ENCODE measurements around the gene PBRM1. TPM values are rescaled to one million over a fixed set of nuclear protein-coding genes. Genes with fewer than 3 reads are reported as not detected.

The PBRM1 gene
- total and polyA plus RNA-seq, 2 donors (not counting 1 experiment from before 2014, with no cell fraction given): 37.2 to 97.3 TPM

DNA sequence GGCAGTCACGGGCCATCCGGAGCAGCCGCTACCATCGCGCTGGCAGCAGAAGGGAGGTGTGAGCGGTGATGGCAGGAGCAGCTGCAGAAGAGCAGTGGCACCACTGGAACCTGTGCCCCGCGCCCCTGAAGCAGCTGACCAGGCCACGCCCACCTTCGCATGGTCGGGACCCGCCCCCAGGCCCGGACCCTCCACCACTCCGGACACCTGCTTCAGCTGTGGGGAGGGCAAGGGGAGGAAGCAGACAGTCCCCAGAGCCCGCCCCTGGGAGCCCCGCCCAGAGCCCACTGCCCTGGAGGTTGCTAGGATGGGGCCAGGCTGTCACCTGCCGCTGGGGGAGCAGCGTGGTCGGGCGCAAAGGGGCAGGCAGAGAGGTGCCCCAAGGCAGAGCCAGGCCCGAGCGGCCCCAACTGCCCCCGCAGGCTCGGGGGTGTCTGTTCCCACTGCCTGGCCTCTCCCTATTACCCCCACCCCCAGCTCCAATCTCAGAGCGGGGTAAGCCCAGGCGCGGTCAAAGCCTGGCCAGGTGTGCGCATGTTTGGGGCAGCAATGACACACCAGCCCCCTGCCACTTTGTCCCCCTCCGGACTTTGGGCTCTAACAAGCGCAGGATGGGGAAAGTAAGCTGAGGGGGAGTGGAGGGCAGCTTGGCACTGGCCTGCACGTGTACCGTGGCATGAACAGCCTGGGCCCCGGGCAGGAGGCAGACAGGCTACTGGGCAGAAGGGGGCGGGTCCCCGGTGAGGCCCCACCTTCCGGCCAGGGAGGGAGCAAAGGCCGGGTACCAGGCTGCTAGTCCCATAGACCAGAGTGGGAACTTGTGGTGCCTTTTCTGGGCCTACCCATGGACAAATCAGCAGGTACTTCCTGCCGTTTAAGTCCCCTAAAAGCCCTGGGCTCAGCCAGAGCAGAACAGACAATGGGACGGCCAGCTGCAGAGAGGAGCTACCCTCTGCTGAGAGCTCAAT is 28.9 kb upstream of the PBRM1 start:
- Histone ChIP-seq H3K9ac (ENCODE audit: insufficient read depth, low read length) (no peak overlapping the region), H3K4me1 (ENCODE audit: control insufficient read depth, extremely low read depth, insufficient read depth, low read length) (no peaks in the 10 kb centered on the region), H4K20me1 (ENCODE audit: control insufficient read depth, extremely low read depth, insufficient read depth, low read length) (no peaks in the 10 kb centered on the region), H2AFZ (ENCODE audit: low read length) (no peak overlapping the region), H3K27me3 (ENCODE audit: control insufficient read depth, insufficient read depth, low read length) (no peaks in the 10 kb centered on the region), H3K27ac (ENCODE audit: insufficient read depth, low read length) (no peak overlapping the region), H3K36me3 (ENCODE audit: control insufficient read depth, insufficient read depth, low read length) (no peaks in the 10 kb centered on the region), H3K4me3 (replicated peaks in 1 of 4; ENCODE audit: control extremely low read depth in 1 of 4, insufficient read depth in 1 of 4, low read depth in 3 of 4, low read length in 4 of 4) (no peak overlapping the region), H3K79me2 (ENCODE audit: control insufficient read depth, insufficient read depth, low read length) (no peaks in the 10 kb centered on the region), H3K9me3 (ENCODE audit: control insufficient read depth, insufficient read depth, low read depth, low read length) (no peaks in the 10 kb centered on the region), H3K4me2 (ENCODE audit: extremely low read depth, insufficient read depth, low read length) (no peak overlapping the region)
- no peak for DNase-seq (ENCODE audit: low read depth in 2 of 2)
- no peak for TF ChIP-seq EZH2 (IDR thresholded peaks at IDR 0.05; ENCODE audit: low read length, missing control alignments)
- TF ChIP-seq, protein P1, sequence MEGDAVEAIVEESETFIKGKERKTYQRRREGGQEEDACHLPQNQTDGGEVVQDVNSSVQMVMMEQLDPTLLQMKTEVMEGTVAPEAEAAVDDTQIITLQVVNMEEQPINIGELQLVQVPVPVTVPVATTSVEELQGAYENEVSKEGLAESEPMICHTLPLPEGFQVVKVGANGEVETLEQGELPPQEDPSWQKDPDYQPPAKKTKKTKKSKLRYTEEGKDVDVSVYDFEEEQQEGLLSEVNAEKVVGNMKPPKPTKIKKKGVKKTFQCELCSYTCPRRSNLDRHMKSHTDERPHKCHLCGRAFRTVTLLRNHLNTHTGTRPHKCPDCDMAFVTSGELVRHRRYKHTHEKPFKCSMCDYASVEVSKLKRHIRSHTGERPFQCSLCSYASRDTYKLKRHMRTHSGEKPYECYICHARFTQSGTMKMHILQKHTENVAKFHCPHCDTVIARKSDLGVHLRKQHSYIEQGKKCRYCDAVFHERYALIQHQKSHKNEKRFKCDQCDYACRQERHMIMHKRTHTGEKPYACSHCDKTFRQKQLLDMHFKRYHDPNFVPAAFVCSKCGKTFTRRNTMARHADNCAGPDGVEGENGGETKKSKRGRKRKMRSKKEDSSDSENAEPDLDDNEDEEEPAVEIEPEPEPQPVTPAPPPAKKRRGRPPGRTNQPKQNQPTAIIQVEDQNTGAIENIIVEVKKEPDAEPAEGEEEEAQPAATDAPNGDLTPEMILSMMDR (conservative IDR thresholded peaks at IDR 0.05 in 1 of 2, IDR thresholded peaks at IDR 0.05 in 1 of 2; ENCODE audit: low read depth in 1 of 2, low read length in 2 of 2): no peak

DNA sequence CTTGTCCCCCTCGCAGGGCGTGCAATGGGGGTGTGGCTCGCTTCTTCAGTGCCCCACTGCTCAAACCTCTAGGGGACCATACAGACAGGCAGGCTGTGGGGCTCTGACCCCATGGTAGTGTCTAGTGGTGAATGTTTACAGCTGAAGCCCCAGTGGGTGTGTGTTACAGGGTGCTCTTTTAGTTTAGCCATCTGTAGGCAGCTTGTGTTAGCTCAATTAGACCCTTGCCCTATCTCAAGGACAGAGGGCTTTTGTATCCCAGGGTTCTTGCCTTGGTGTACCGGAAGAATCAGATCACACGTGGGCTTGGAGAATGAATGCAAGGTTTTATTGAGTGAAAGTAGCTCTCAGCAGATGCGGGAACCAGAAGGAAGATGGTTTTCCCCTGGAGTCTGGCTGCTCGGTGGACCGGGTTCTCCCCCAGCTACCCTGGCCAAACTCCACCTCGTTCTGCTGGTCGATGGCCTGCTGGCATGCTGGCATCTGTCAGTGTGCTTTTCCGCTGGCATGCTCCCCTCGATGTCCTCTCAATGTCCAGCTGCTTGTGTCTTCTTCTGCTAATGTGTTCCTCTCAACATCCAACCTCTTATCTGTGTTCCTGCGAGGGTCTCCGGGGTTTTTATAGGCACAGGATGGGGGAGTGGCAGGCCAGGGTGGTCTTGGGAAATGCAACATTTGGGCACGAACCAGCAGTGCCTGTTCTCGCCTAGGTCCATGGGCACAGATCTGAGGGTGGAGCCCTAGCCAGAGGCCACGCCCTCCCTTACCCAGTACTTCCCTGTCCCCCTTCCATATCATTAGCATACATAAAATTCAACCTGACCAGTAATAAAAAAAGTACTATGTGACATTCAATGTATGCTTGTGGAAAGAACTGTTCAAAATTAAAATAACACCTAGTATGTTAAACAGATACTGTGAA is 26.8 kb upstream of the PBRM1 start:
- Histone ChIP-seq H3K4me2 (ENCODE audit: extremely low read depth, insufficient read depth, low read length) (no peak overlapping the region), H3K79me2 (ENCODE audit: control insufficient read depth, insufficient read depth, low read length) (peaks cover 4% of the 10 kb centered on the region), H3K27me3 (ENCODE audit: control insufficient read depth, insufficient read depth, low read length) (no peaks in the 10 kb centered on the region), H3K27ac (ENCODE audit: insufficient read depth, low read length) (no peak overlapping the region), H3K4me3 (replicated peaks in 1 of 4; ENCODE audit: control extremely low read depth in 1 of 4, insufficient read depth in 1 of 4, low read depth in 3 of 4, low read length in 4 of 4) (no peak overlapping the region), H3K4me1 (ENCODE audit: control insufficient read depth, extremely low read depth, insufficient read depth, low read length) (no peaks in the 10 kb centered on the region), H4K20me1 (ENCODE audit: control insufficient read depth, extremely low read depth, insufficient read depth, low read length) (no peaks in the 10 kb centered on the region), H3K36me3 (ENCODE audit: control insufficient read depth, insufficient read depth, low read length) (no peaks in the 10 kb centered on the region), H3K9me3 (ENCODE audit: control insufficient read depth, insufficient read depth, low read depth, low read length) (no peaks in the 10 kb centered on the region), H2AFZ (ENCODE audit: low read length) (no peak overlapping the region), H3K9ac (ENCODE audit: insufficient read depth, low read length) (no peak overlapping the region)
- no peak for DNase-seq (ENCODE audit: low read depth in 2 of 2)
- TF ChIP-seq, protein P1 (conservative IDR thresholded peaks at IDR 0.05 in 1 of 2, IDR thresholded peaks at IDR 0.05 in 1 of 2; ENCODE audit: low read depth in 1 of 2, low read length in 2 of 2): no peak
- TF ChIP-seq EZH2 (IDR thresholded peaks at IDR 0.05; ENCODE audit: low read length, missing control alignments): no peak

DNA sequence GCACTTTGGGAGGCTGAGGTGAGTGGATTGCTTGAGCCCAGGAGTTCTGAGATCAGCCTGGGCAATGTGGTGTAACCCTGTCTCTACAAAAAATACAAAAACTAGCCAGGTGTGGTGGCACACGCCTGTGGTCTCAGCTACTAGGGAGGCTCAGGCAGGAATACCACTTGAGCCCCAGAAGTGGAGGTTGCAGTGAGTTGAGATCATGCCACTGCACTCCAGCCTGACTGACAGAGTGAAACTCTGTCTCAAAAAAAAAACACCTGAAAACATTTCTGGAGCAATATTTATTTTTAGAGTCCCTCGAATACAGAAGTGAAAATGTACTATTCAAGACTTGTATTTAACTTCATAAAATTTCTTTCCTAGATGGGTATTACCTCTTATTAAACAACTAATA is 24.8 kb upstream of the PBRM1 start:
- TF ChIP-seq EZH2 (IDR thresholded peaks at IDR 0.05; ENCODE audit: low read length, missing control alignments): no peak
- TF ChIP-seq, protein P1 (conservative IDR thresholded peaks at IDR 0.05 in 1 of 2, IDR thresholded peaks at IDR 0.05 in 1 of 2; ENCODE audit: low read depth in 1 of 2, low read length in 2 of 2): no peak
- H3K9ac ChIP-seq (ENCODE audit: insufficient read depth, low read length): no peak overlapping the region
- DNase-seq (ENCODE audit: low read depth in 2 of 2): no peak
- no peak overlapping the region for H3K4me3 ChIP-seq (replicated peaks in 1 of 4; ENCODE audit: control extremely low read depth in 1 of 4, insufficient read depth in 1 of 4, low read depth in 3 of 4, low read length in 4 of 4)
- no peak overlapping the region for H3K27ac ChIP-seq (ENCODE audit: insufficient read depth, low read length)
- no peaks in the 10 kb centered on the region for H4K20me1 ChIP-seq (ENCODE audit: control insufficient read depth, extremely low read depth, insufficient read depth, low read length)
- peaks cover 5% of the 10 kb centered on the region for H3K4me1 ChIP-seq (ENCODE audit: control insufficient read depth, extremely low read depth, insufficient read depth, low read length)
- H3K36me3 ChIP-seq (ENCODE audit: control insufficient read depth, insufficient read depth, low read length): no peaks in the 10 kb centered on the region
- H3K9me3 ChIP-seq (ENCODE audit: control insufficient read depth, insufficient read depth, low read depth, low read length): no peaks in the 10 kb centered on the region
- no peaks in the 10 kb centered on the region for H3K27me3 ChIP-seq (ENCODE audit: control insufficient read depth, insufficient read depth, low read length)
- peaks cover 20% of the 10 kb centered on the region for H3K79me2 ChIP-seq (ENCODE audit: control insufficient read depth, insufficient read depth, low read length)
- H3K4me2 ChIP-seq (ENCODE audit: extremely low read depth, insufficient read depth, low read length): no peak overlapping the region
- H2AFZ ChIP-seq (ENCODE audit: low read length): no peak overlapping the region

All from fibroblast of lung (primary cell).